Glutamatergic neuron (in vitro differentiated cells): ENCODE data around the gene GBP5. TPM values are rescaled to one million over a fixed set of nuclear protein-coding genes. Genes with fewer than 3 reads are reported as not detected.

Source experiments
- DNase-seq: peaks from one replicate; pipeline ENCODE4 v3.0.0; 2022
- H3K27ac Mint-ChIP-seq: one replicate; pipeline ENCODE4 v1.8.0; 2020; ENCODE audit warnings: mild to moderate bottlenecking, mixed read lengths, inconsistent platforms; ENCODE audit not compliant: unreplicated experiment
- H3K27me3 Mint-ChIP-seq: one replicate; pipeline ENCODE4 v1.8.0; 2020; ENCODE audit warnings: mild to moderate bottlenecking, moderate library complexity, mixed read lengths, inconsistent platforms; ENCODE audit not compliant: unreplicated experiment
- H3K36me3 Mint-ChIP-seq: one replicate; pipeline ENCODE4 v1.8.0; 2020; ENCODE audit warnings: mild to moderate bottlenecking, mixed read lengths, inconsistent platforms; ENCODE audit not compliant: unreplicated experiment
- H3K4me1 Mint-ChIP-seq: one replicate; pipeline ENCODE4 v1.8.0; 2020; ENCODE audit warnings: mild to moderate bottlenecking, low read depth, mixed read lengths, inconsistent platforms; ENCODE audit not compliant: unreplicated experiment
- H3K4me3 Mint-ChIP-seq: one replicate; pipeline ENCODE4 v1.8.0; 2020; ENCODE audit warnings: mild to moderate bottlenecking, mixed read lengths, inconsistent platforms; ENCODE audit not compliant: unreplicated experiment
- H3K9me3 Mint-ChIP-seq: one replicate; pipeline ENCODE4 v1.8.0; 2020; ENCODE audit warnings: mild to moderate bottlenecking, moderate library complexity, mixed read lengths, inconsistent platforms; ENCODE audit not compliant: unreplicated experiment
- total RNA-seq: library from RNA; stranded (reverse); fragmentation: NEBNext Ultra II Directional; extraction: Animal tissue kit (Norgen Biotek cat#: 25700); gene quantifications from one replicate; pipeline ENCODE4 v1.2.1, GENCODE V29; 2021; ENCODE audit not compliant: unreplicated experiment
- TF ChIP-seq, protein P1 (sequence below): fragments of 200-600 bp; sonication (generic); IDR thresholded peaks from one replicate; pipeline ENCODE4 v1.5.0; 2021; ENCODE audit not compliant: partially characterized antibody, unreplicated experiment

The GBP5 gene
- total RNA-seq, 1 donor from 2014 or later, result not detected

DNA sequence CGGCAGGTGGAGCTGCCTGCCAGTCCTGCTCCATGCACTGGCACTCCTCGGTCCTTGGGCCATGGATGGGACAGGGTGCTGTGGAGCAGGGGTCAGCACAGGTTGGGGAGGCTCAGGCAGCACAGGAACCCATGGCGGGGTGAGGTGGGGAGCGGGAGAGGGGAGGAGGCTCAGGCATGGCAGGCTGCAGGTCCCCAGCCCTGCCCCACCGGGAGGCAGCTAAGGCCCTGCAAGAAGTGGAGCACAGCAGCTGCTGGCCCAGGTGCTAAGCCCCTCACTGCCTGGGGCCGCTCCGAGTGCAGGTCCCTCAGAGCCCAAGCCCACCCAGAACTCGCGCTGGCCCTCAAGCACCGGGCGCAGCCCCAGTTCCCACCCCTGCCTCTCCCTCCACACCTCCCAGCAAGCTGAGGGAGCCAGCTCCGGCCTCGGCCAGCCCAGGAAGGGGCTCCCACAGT, 691 bp upstream of the GBP5 start:
- H3K27ac Mint-ChIP-seq, result no peak overlapping the region
- TF ChIP-seq, protein P1, sequence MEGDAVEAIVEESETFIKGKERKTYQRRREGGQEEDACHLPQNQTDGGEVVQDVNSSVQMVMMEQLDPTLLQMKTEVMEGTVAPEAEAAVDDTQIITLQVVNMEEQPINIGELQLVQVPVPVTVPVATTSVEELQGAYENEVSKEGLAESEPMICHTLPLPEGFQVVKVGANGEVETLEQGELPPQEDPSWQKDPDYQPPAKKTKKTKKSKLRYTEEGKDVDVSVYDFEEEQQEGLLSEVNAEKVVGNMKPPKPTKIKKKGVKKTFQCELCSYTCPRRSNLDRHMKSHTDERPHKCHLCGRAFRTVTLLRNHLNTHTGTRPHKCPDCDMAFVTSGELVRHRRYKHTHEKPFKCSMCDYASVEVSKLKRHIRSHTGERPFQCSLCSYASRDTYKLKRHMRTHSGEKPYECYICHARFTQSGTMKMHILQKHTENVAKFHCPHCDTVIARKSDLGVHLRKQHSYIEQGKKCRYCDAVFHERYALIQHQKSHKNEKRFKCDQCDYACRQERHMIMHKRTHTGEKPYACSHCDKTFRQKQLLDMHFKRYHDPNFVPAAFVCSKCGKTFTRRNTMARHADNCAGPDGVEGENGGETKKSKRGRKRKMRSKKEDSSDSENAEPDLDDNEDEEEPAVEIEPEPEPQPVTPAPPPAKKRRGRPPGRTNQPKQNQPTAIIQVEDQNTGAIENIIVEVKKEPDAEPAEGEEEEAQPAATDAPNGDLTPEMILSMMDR, result no peak
- H3K4me3 Mint-ChIP-seq, result no peak overlapping the region
- DNase-seq, result no peak
- no peaks in the 10 kb centered on the region for H3K27me3 Mint-ChIP-seq
- no peaks in the 10 kb centered on the region for H3K9me3 Mint-ChIP-seq
- H3K4me1 Mint-ChIP-seq, result no peaks in the 10 kb centered on the region
- H3K36me3 Mint-ChIP-seq, result no peaks in the 10 kb centered on the region

DNA sequence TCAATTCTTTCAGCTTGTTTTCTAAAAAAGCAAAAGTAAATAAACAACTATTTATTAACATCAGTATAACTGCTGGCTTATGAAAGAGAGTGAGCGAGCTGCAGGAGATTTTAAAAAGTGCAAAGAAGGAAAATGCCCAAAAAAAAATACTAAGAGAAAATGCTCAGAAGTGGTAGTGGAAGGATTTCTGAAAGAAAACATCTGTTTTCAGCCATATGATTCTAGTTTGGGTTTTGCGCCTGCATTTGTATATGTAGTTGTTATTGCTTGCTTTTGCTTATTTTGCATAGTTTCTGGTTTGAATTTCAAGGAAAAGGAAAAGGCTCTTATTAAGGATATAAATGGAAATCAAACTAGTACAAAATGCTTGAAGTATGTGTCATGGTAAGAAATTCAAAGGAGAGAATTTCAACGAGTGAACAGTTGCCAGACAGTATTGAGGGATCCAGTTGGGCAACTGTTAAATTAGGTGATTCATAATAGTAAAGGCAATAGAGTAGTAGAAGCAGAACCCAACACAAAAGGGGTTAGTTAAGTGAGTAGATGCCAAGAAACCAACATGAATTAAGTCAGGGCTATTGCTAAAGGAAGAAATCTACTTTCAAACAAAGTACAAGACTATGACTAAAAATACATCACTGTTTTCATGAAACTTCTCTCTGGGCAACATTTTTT, 1.2 kb downstream of the GBP5 start:
- no peak for DNase-seq
- no peaks in the 10 kb centered on the region for H3K4me1 Mint-ChIP-seq
- H3K9me3 Mint-ChIP-seq, result no peaks in the 10 kb centered on the region

DNA sequence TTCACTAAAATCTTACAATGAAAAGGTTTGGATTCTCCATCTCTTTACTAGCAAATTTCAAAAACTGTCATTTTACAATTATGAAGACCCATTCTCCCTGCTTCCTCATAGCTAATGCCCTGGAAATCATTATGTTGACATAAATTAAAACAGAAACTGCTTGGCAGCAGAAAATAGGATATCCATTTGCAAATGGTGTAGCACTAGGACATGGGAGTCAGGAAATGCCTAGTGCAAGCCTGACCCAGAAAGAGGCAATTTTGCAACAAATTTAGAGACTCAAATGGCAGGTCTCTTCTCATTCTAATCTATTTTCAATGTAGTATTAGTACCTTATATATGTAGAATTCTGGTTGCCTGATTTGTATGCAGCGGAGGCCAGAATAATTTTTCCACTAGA, 2.2 kb downstream of the GBP5 start:
- Mint-ChIP-seq H3K4me1 (no peaks in the 10 kb centered on the region), H3K9me3 (no peaks in the 10 kb centered on the region), H3K27me3 (no peaks in the 10 kb centered on the region), H3K36me3 (no peaks in the 10 kb centered on the region), H3K4me3 (no peak overlapping the region), H3K27ac (no peak overlapping the region)
- TF ChIP-seq, protein P1, result no peak
- DNase-seq, result no peak

More for the DNA sequence above, 1.2 kb downstream of the GBP5 start:
- Mint-ChIP-seq H3K4me3 (no peak overlapping the region), H3K27ac (no peak overlapping the region), H3K36me3 (no peaks in the 10 kb centered on the region), H3K27me3 (no peaks in the 10 kb centered on the region)
- TF ChIP-seq, protein P1, result no peak

DNA sequence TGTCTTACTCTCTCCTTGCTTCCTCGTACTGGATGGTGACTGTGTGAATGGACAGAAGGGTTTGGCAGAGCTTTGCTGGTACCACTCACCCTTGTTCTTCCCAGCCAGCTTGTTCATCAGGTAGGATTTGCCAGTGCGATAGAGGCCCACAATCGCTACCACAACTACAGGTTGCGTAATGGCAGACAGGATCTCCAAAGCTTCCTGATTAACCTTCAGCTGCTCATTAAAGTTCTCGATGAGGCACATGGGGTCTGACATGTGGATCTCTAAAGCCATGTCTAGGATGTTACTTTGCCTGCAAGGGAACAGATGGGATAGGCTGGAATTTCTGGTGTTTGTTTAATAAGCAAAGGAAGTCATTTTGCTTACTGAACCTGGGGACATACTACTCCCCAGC, 3.4 kb downstream of the GBP5 start:
- H3K27me3 Mint-ChIP-seq, result no peaks in the 10 kb centered on the region
- no peak for DNase-seq
- H3K36me3 Mint-ChIP-seq, result no peaks in the 10 kb centered on the region
- no peak overlapping the region for H3K27ac Mint-ChIP-seq
- TF ChIP-seq, protein P1, result no peak
- H3K9me3 Mint-ChIP-seq, result no peaks in the 10 kb centered on the region
- H3K4me1 Mint-ChIP-seq, result no peaks in the 10 kb centered on the region
- H3K4me3 Mint-ChIP-seq, result no peak overlapping the region

DNA sequence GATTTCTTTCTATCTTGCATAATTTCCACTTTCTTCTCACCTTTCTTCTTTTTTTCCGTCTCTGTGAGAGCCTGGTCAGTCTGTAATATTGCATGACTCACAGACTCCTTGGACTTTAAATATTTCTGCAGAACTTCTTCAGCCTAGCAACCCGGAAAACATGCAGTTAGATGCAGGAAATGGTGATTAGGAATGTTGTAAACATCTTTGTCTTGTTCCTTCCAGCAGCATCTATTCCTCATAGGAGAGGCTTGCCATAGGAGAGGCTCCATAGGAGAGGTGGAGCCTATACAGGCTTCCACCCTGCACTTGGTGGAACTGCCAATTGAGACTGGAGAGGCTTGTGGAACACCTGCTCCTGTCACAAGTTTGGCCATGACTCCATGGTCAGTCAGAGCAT, 10.0 kb downstream of the GBP5 start:
- Mint-ChIP-seq H3K27me3 (no peaks in the 10 kb centered on the region), H3K36me3 (no peaks in the 10 kb centered on the region), H3K27ac (no peak overlapping the region), H3K4me1 (peaks cover 2% of the 10 kb centered on the region), H3K4me3 (no peak overlapping the region), H3K9me3 (no peaks in the 10 kb centered on the region)
- DNase-seq, result no peak
- TF ChIP-seq, protein P1, result no peak
